GM23338 (cell line): ENCODE data around the gene GPR137C. TPM values are rescaled to one million over a fixed set of nuclear protein-coding genes. Genes with fewer than 3 reads are reported as not detected.
A peak's percentile ranks its signal among the peaks of the same experiment; 100 is the strongest.

ENCODE experiments used
- ATAC-seq: fragments of 200-7000 bp; cut with Tn5 transposase; 3 replicates; pipeline ENCODE4 v1.9.1; 2020
- DNase-seq: peaks from one replicate; pipeline ENCODE4 v3.0.0-alpha.2; 2015; ENCODE audit warnings: low spot score
- H2AFZ ChIP-seq: fragments of 200-600 bp; sonication (generic); 2 replicates; pipeline ENCODE4 v1.8.0; 2016; ENCODE audit warnings: antibody characterized with exemption, mild to moderate bottlenecking, moderate library complexity
- H3F3A ChIP-seq: fragments of 200-600 bp; sonication (generic); replicated peaks from 2 replicates; pipeline ENCODE4 v1.8.0; 2017; ENCODE audit warnings: antibody characterized with exemption, mixed run types, low read depth
- H3K27ac ChIP-seq: fragments of 200-600 bp; sonication (generic); 2 replicates; pipeline ENCODE4 v1.6.1; 2016; ENCODE audit warnings: low read depth
- H3K27me3 ChIP-seq: fragments of 200-600 bp; sonication (generic); 2 replicates; pipeline ENCODE4 v1.8.0; 2016; ENCODE audit warnings: mild to moderate bottlenecking, mixed run types, moderate library complexity; ENCODE audit not compliant: insufficient read depth
- H3K36me3 ChIP-seq: fragments of 200-600 bp; sonication (generic); 2 replicates; pipeline ENCODE4 v1.8.0; 2016; ENCODE audit warnings: mild to moderate bottlenecking; ENCODE audit not compliant: insufficient read depth
- H3K4me1 ChIP-seq: fragments of 200-600 bp; sonication (generic); 2 replicates; pipeline ENCODE4 v1.8.0; 2016; ENCODE audit warnings: mild to moderate bottlenecking, moderate library complexity; ENCODE audit not compliant: insufficient read depth
- H3K4me2 ChIP-seq: fragments of 200-600 bp; sonication (generic); 2 replicates; pipeline ENCODE4 v1.7.1; 2017; ENCODE audit warnings: mixed run types
- H3K4me3 ChIP-seq: fragments of 200-600 bp; sonication (generic); 2 replicates; pipeline ENCODE4 v1.6.1; 2016; ENCODE audit warnings: mixed run types
- H3K79me2 ChIP-seq: fragments of 200-600 bp; sonication (generic); replicated peaks from 2 replicates; pipeline ENCODE4 v1.8.0; 2017; ENCODE audit warnings: mild to moderate bottlenecking; ENCODE audit not compliant: insufficient read depth
- H3K9me2 ChIP-seq: fragments of 200-600 bp; sonication (generic); 2 replicates; pipeline ENCODE4 v1.8.0; 2017; ENCODE audit not compliant: insufficient read depth
- H4K20me1 ChIP-seq: fragments of 200-600 bp; sonication (generic); replicated peaks from 2 replicates; pipeline ENCODE4 v1.8.0; 2017; ENCODE audit warnings: mild to moderate bottlenecking; ENCODE audit not compliant: insufficient read depth
- H3K27ac Mint-ChIP-seq: 2 replicates; pipeline ENCODE4 v1.8.0; 2020; ENCODE audit warnings: inconsistent platforms, mild to moderate bottlenecking, moderate library complexity, mixed read lengths
- H3K27me3 Mint-ChIP-seq: 3 replicates; pipeline ENCODE4 v1.8.0; 2022; ENCODE audit warnings: low read depth, mild to moderate bottlenecking, moderate library complexity, mixed read lengths, inconsistent platforms; ENCODE audit not compliant: insufficient read depth, poor library complexity
- H3K36me3 Mint-ChIP-seq: 3 replicates; pipeline ENCODE4 v1.8.0; 2021; ENCODE audit warnings: low read depth, mild to moderate bottlenecking, inconsistent platforms, moderate library complexity, mixed read lengths
- H3K4me1 Mint-ChIP-seq: 3 replicates; pipeline ENCODE4 v1.8.0; 2020; ENCODE audit warnings: mild to moderate bottlenecking, inconsistent platforms, mixed read lengths
- H3K4me3 Mint-ChIP-seq: 3 replicates; pipeline ENCODE4 v1.8.0; 2021; ENCODE audit warnings: moderate library complexity, mild to moderate bottlenecking, inconsistent platforms, mixed read lengths
- H3K9me3 Mint-ChIP-seq: 3 replicates; pipeline ENCODE4 v1.8.0; 2020; ENCODE audit warnings: moderate library complexity, mild to moderate bottlenecking, inconsistent platforms, mixed read lengths
- CREB1 ChIP-seq: fragments of 250-450 bp; sonication (Bioruptor Pico); IDR thresholded peaks from 2 replicates; pipeline ENCODE4 v1.5.0; 2020; ENCODE audit warnings: low read depth, mild to moderate bottlenecking, moderate library complexity
- EZH2 ChIP-seq: fragments of 200-600 bp; sonication (generic); IDR thresholded peaks from one replicate; pipeline ENCODE4 v1.8.0; 2017; ENCODE audit warnings: antibody characterized with exemption, mild to moderate bottlenecking, low read depth; ENCODE audit not compliant: unreplicated experiment
- EZH2phosphoT487 ChIP-seq: fragments of 200-600 bp; sonication (generic); IDR thresholded peaks from one replicate; pipeline ENCODE4 v1.8.1; 2018; ENCODE audit warnings: antibody characterized with exemption; ENCODE audit not compliant: unreplicated experiment
- JUNB ChIP-seq: IDR thresholded peaks from one replicate; pipeline ENCODE4 v1.6.1; 2016; ENCODE audit warnings: antibody characterized with exemption; ENCODE audit not compliant: unreplicated experiment
- NANOG ChIP-seq: IDR thresholded peaks from 2 replicates; pipeline ENCODE4 v1.6.1; 2016; ENCODE audit warnings: antibody characterized with exemption, borderline replicate concordance
- POLR2AphosphoS5 ChIP-seq: IDR thresholded peaks from 2 replicates; pipeline ENCODE4 v1.6.1; 2016; ENCODE audit warnings: antibody characterized with exemption, low read depth
- ZNF114 ChIP-seq: fragments of 250-450 bp; sonication (Bioruptor Pico); IDR thresholded peaks from 2 replicates; pipeline ENCODE4 v1.5.0; 2020; ENCODE audit warnings: mild to moderate bottlenecking, moderate library complexity
- ZNF331 ChIP-seq: fragments of 250-450 bp; sonication (Bioruptor Pico); IDR thresholded peaks from 2 replicates; pipeline ENCODE4 v1.5.0; 2020; ENCODE audit warnings: low read depth, mild to moderate bottlenecking, moderate library complexity
- polyA plus RNA-seq: library from polyadenylated mRNA; unstranded; fragments of >200 nt; fragmentation: Nextera tagmentation; extraction: Ambion mirVana; gene quantifications from 2 replicates; pipeline ENCODE4 v1.2.1, GENCODE V29; 2016
- total RNA-seq: library from RNA; depleted of rRNA; stranded (reverse); fragments of >200 nt; shearing (Covaris generic); gene quantifications from 2 replicates; pipeline ENCODE4 v1.2.3, GENCODE V29; 2014
- TF ChIP-seq, protein P1 (sequence below): IDR thresholded peaks from 2 replicates; pipeline ENCODE4 v1.6.1; 2016; ENCODE audit warnings: antibody characterized with exemption
- TF ChIP-seq, protein P2 (sequence below), 2 experiments: fragments of 200-600 bp in 1 of 2; sonication (generic) in 1 of 2; conservative IDR thresholded peaks; 2 replicates each; pipeline versions ENCODE4 v1.5.1 to v1.6.1; 2016 to 2017; ENCODE audit warnings: antibody characterized with exemption in 2 of 2, low read depth in 2 of 2, mild to moderate bottlenecking in 2 of 2, moderate library complexity in 1 of 2
- TF ChIP-seq, protein P3 (sequence below): fragments of 250-450 bp; sonication (Bioruptor Pico); IDR thresholded peaks from 2 replicates; pipeline ENCODE4 v1.5.0; 2020; ENCODE audit warnings: mild to moderate bottlenecking, moderate library complexity

GPR137C gene
- total and polyA plus RNA-seq, 2 experiments from 2014 or later = 2.2 to 5.2 TPM

DNA sequence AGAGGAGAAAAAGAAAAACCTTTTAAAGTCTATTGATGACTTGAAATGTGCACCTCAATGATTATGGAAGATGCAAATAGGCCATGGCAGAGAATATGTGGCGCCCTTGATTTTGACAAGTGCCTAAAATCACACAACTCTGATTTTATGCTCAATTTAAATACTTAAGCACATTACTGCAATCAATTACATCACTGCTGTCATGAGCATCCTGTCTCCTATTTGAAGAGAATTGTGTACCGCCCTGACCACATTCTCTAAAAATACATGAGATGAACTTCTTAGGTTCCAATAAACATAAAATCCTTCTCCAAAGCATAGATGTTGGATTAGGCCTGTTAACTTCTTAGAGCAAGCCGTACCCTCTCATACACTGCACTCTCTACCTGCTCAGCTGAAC lies 2.0 kb upstream of the GPR137C start:
- H3K79me2 ChIP-seq = peaks cover 22% of the 10 kb centered on the region
- H4K20me1 ChIP-seq = peaks cover 2% of the 10 kb centered on the region; the same call in 1 of the 2 replicates
- H2AFZ ChIP-seq = no peak overlapping the region
- no peaks in the 10 kb centered on the region for H3K9me2 ChIP-seq
- TF ChIP-seq CREB1 (CRISPR knock-in tag) = no peak
- TF ChIP-seq EZH2phosphoT487 = no peak
- TF ChIP-seq POLR2AphosphoS5 = no peak
- no peak for TF ChIP-seq NANOG
- Mint-ChIP-seq H3K27me3 (peaks cover 5% of the 10 kb centered on the region), H3K27ac (no peak overlapping the region), H3K9me3 (no peaks in the 10 kb centered on the region; the same call in 2 of the 3 replicates), H3K4me3 (peak overlapping the region; percentile 85), H3K4me1 (peaks cover 21% of the 10 kb centered on the region), H3K36me3 (no peaks in the 10 kb centered on the region; the same call in 2 of the 3 replicates)
- peaks cover 21% of the 10 kb centered on the region; the same call in 1 of the 2 replicates for H3K4me1 ChIP-seq
- peak overlapping the region; percentile 93 for H3K4me2 ChIP-seq
- no peaks in the 10 kb centered on the region for H3K36me3 ChIP-seq
- H3K27ac ChIP-seq = no peak overlapping the region
- peaks cover 17% of the 10 kb centered on the region for H3K27me3 ChIP-seq
- DNase-seq (no peak), ATAC-seq (no peak)
- H3F3A ChIP-seq = no peaks in the 10 kb centered on the region
- peak overlapping the region; percentile 91; the same call in 1 of the 2 replicates for H3K4me3 ChIP-seq

DNA sequence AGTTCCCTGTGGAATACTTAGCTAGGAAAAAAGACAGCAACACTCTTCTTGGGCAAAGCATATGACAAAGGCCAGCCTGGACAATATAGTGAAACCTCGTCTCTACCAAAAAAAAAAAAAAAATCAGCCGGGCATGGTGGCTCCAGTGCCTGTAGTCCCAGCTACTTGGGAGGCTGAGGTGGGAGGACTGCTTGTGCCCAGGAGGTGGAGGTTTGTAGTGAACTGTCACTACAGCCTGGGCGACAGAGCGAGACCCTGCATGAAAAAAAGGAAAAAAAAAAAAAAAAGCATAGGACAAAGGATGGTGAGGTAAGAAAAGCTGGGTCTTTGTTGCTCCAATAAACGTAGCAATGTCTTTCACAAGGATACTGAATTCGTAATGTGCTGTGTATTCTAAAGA lies 1.4 kb upstream of the GPR137C start:
- Mint-ChIP-seq H3K9me3 (no peaks in the 10 kb centered on the region; the same call in 2 of the 3 replicates), H3K27ac (no peak overlapping the region), H3K4me1 (peaks cover 16% of the 10 kb centered on the region; the same call in 2 of the 3 replicates), H3K27me3 (peaks cover 3% of the 10 kb centered on the region), H3K36me3 (no peaks in the 10 kb centered on the region; the same call in 2 of the 3 replicates), H3K4me3 (peak overlapping the region; percentile 85)
- H3K4me3 ChIP-seq = peak overlapping the region; percentile 91
- H3K9me2 ChIP-seq = no peaks in the 10 kb centered on the region
- peak overlapping the region; percentile 87 for H2AFZ ChIP-seq
- peaks cover 17% of the 10 kb centered on the region for H3K27me3 ChIP-seq
- peaks cover 22% of the 10 kb centered on the region for H3K79me2 ChIP-seq
- ATAC-seq = no peak
- no peaks in the 10 kb centered on the region for H3F3A ChIP-seq
- peaks cover 2% of the 10 kb centered on the region; the same call in 1 of the 2 replicates for H4K20me1 ChIP-seq
- no peak for DNase-seq
- H3K4me1 ChIP-seq = peaks cover 21% of the 10 kb centered on the region; the same call in 1 of the 2 replicates
- H3K27ac ChIP-seq = peak overlapping the region; percentile 76; the same call in 1 of the 2 replicates
- H3K4me2 ChIP-seq = peak overlapping the region; percentile 93
- no peaks in the 10 kb centered on the region for H3K36me3 ChIP-seq
- TF ChIP-seq CREB1 (CRISPR knock-in tag) (no peak), POLR2AphosphoS5 (no peak), JUNB (no peak), NANOG (no peak), EZH2 (no peak), ZNF114 (CRISPR knock-in tag) (no peak), EZH2phosphoT487 (no peak), ZNF331 (no peak)
- TF ChIP-seq, protein P1, sequence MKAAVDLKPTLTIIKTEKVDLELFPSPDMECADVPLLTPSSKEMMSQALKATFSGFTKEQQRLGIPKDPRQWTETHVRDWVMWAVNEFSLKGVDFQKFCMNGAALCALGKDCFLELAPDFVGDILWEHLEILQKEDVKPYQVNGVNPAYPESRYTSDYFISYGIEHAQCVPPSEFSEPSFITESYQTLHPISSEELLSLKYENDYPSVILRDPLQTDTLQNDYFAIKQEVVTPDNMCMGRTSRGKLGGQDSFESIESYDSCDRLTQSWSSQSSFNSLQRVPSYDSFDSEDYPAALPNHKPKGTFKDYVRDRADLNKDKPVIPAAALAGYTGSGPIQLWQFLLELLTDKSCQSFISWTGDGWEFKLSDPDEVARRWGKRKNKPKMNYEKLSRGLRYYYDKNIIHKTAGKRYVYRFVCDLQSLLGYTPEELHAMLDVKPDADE = no peak
- TF ChIP-seq, protein P2, sequence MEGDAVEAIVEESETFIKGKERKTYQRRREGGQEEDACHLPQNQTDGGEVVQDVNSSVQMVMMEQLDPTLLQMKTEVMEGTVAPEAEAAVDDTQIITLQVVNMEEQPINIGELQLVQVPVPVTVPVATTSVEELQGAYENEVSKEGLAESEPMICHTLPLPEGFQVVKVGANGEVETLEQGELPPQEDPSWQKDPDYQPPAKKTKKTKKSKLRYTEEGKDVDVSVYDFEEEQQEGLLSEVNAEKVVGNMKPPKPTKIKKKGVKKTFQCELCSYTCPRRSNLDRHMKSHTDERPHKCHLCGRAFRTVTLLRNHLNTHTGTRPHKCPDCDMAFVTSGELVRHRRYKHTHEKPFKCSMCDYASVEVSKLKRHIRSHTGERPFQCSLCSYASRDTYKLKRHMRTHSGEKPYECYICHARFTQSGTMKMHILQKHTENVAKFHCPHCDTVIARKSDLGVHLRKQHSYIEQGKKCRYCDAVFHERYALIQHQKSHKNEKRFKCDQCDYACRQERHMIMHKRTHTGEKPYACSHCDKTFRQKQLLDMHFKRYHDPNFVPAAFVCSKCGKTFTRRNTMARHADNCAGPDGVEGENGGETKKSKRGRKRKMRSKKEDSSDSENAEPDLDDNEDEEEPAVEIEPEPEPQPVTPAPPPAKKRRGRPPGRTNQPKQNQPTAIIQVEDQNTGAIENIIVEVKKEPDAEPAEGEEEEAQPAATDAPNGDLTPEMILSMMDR (conservative IDR thresholded peaks at IDR 0.05; ENCODE audit: low read depth in 2 of 2) = no peak
- TF ChIP-seq, protein P3, sequence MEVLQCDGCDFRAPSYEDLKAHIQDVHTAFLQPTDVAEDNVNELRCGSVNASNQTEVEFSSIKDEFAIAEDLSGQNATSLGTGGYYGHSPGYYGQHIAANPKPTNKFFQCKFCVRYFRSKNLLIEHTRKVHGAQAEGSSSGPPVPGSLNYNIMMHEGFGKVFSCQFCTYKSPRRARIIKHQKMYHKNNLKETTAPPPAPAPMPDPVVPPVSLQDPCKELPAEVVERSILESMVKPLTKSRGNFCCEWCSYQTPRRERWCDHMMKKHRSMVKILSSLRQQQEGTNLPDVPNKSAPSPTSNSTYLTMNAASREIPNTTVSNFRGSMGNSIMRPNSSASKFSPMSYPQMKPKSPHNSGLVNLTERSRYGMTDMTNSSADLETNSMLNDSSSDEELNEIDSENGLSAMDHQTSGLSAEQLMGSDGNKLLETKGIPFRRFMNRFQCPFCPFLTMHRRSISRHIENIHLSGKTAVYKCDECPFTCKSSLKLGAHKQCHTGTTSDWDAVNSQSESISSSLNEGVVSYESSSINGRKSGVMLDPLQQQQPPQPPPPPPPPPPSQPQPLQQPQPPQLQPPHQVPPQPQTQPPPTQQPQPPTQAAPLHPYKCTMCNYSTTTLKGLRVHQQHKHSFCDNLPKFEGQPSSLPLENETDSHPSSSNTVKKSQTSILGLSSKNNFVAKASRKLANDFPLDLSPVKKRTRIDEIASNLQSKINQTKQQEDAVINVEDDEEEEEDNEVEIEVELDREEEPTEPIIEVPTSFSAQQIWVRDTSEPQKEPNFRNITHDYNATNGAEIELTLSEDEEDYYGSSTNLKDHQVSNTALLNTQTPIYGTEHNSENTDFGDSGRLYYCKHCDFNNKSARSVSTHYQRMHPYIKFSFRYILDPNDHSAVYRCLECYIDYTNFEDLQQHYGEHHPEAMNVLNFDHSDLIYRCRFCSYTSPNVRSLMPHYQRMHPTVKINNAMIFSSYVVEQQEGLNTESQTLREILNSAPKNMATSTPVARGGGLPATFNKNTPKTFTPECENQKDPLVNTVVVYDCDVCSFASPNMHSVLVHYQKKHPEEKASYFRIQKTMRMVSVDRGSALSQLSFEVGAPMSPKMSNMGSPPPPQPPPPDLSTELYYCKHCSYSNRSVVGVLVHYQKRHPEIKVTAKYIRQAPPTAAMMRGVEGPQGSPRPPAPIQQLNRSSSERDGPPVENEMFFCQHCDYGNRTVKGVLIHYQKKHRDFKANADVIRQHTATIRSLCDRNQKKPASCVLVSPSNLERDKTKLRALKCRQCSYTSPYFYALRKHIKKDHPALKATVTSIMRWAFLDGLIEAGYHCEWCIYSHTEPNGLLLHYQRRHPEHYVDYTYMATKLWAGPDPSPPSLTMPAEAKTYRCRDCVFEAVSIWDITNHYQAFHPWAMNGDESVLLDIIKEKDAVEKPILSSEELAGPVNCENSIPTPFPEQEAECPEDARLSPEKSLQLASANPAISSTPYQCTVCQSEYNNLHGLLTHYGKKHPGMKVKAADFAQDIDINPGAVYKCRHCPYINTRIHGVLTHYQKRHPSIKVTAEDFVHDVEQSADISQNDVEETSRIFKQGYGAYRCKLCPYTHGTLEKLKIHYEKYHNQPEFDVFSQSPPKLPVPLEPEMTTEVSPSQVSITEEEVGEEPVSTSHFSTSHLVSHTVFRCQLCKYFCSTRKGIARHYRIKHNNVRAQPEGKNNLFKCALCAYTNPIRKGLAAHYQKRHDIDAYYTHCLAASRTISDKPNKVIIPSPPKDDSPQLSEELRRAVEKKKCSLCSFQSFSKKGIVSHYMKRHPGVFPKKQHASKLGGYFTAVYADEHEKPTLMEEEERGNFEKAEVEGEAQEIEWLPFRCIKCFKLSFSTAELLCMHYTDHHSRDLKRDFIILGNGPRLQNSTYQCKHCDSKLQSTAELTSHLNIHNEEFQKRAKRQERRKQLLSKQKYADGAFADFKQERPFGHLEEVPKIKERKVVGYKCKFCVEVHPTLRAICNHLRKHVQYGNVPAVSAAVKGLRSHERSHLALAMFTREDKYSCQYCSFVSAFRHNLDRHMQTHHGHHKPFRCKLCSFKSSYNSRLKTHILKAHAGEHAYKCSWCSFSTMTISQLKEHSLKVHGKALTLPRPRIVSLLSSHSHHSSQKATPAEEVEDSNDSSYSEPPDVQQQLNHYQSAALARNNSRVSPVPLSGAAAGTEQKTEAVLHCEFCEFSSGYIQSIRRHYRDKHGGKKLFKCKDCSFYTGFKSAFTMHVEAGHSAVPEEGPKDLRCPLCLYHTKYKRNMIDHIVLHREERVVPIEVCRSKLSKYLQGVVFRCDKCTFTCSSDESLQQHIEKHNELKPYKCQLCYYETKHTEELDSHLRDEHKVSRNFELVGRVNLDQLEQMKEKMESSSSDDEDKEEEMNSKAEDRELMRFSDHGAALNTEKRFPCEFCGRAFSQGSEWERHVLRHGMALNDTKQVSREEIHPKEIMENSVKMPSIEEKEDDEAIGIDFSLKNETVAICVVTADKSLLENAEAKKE (CRISPR knock-in tag) = no peak
